GM12878 (cell line): ENCODE measurements around the gene B3GAT1. TPM values are rescaled to one million over a fixed set of nuclear protein-coding genes. Genes with fewer than 3 reads are reported as not detected.
"Not testable (repeated sequence)": the region's sequence is repeated elsewhere in the genome, so short reads cannot be mapped to it uniquely, and the experiment has no call there.

ENCODE experiments used
- ATAC-seq: fragments of 200-7000 bp; cut with Tn5 transposase; 3 replicates; pipeline ENCODE4 v1.9.1; 2020; ENCODE audit warnings: mild to moderate bottlenecking, moderate library complexity
- BruUV-seq: library from RNA; stranded (reverse); fragments of 400-500 nt; replicated peaks from 2 replicates; lab custom pipeline; 2021; lab: Mats Ljungman, UMichigan
- CTCF ChIA-PET: fragments of 300-600 bp; sonication (Branson Sonifier 250); formaldehyde crosslinking; extraction: SDS; loops from one replicate; lab custom pipeline; 2021; ENCODE audit warnings: inconsistent platforms; lab: Yijun Ruan, JAX
- POLR2A ChIA-PET: fragments of 350-600 bp; formaldehyde crosslinking; extraction: SDS; loops from one replicate; lab custom pipeline; 2021; ENCODE audit warnings: inconsistent platforms; lab: Charles Lee
- RAD21 ChIA-PET: fragments of 300-600 bp; sonication (Branson Sonifier 250); formaldehyde crosslinking; loops from one replicate; lab custom pipeline; 2023; ENCODE audit warnings: antibody characterized with exemption; ENCODE audit not compliant: unreplicated experiment; lab: Charles Lee
- SMC1A ChIA-PET: fragments of 300-600 bp; sonication (Branson Sonifier 250); formaldehyde crosslinking; loops from one replicate; lab custom pipeline; 2023; ENCODE audit not compliant: unreplicated experiment, uncharacterized antibody; lab: Charles Lee
- DNase-seq: peaks from one replicate; pipeline ENCODE4 v3.0.0-alpha.2; 2011; ENCODE audit warnings: low read depth, low spot score
- FAIRE-seq: peaks from 3 replicates; lab custom pipeline; 2011; peaks lifted over from hg19 to GRCh38; lab: Jason Lieb, UNC
- H2AFZ ChIP-seq: 2 replicates; pipeline ENCODE4 v1.6.0; 2011; ENCODE audit warnings: low read depth, low read length, control low read depth; ENCODE audit not compliant: control insufficient read depth
- H3K27ac ChIP-seq: 2 replicates; pipeline ENCODE4 v1.5.1; 2011; ENCODE audit warnings: control low read depth; ENCODE audit not compliant: control insufficient read depth, insufficient read depth
- H3K27me3 ChIP-seq, 2 experiments: replicated peaks in 1 of 2; 2 replicates each; pipeline versions ENCODE4 v1.6.0 to v1.6.1; 2011; ENCODE audit warnings: low read length in 1 of 2; ENCODE audit not compliant: control insufficient read depth in 2 of 2, insufficient read depth in 2 of 2
- H3K36me3 ChIP-seq, 2 experiments: 2 replicates each; pipeline ENCODE4 v1.5.1; 2011; ENCODE audit warnings: low read length in 1 of 2; ENCODE audit not compliant: control insufficient read depth in 2 of 2, insufficient read depth in 2 of 2
- H3K4me1 ChIP-seq: 2 replicates; pipeline ENCODE4 v1.6.1; 2011; ENCODE audit warnings: mild to moderate bottlenecking, low read length, moderate library complexity, mixed read lengths; ENCODE audit not compliant: control insufficient read depth, insufficient read depth
- H3K4me2 ChIP-seq: 2 replicates; pipeline ENCODE4 v1.6.0; 2011; ENCODE audit warnings: control low read depth; ENCODE audit not compliant: control insufficient read depth, insufficient read depth
- H3K4me3 ChIP-seq: fragments of 200-600 bp; sonication (generic); 2 replicates; pipeline ENCODE4 v1.5.1; 2016
- H3K79me2 ChIP-seq: 2 replicates; pipeline ENCODE4 v1.6.0; 2011; ENCODE audit warnings: low read length; ENCODE audit not compliant: control insufficient read depth, insufficient read depth
- H3K9ac ChIP-seq: 2 replicates; pipeline ENCODE4 v1.8.0; 2011; ENCODE audit warnings: low read length, control low read depth, mixed read lengths; ENCODE audit not compliant: control insufficient read depth, insufficient read depth
- H3K9me3 ChIP-seq: replicated peaks from 3 replicates; pipeline ENCODE4 v1.5.1; 2011; ENCODE audit warnings: mild to moderate bottlenecking, low read length; ENCODE audit not compliant: control insufficient read depth, insufficient read depth
- H4K20me1 ChIP-seq: 2 replicates; pipeline ENCODE4 v1.6.0; 2011; ENCODE audit not compliant: control insufficient read depth, insufficient read depth
- GATAD2B ChIP-seq: fragments of 450-650 bp; conservative IDR thresholded peaks from 2 replicates; pipeline ENCODE4 v1.6.1; 2017; ENCODE audit warnings: low read depth, mild to moderate bottlenecking, moderate library complexity
- IRF4 ChIP-seq: IDR thresholded peaks from 2 replicates; pipeline ENCODE4 v1.6.1; 2011; ENCODE audit warnings: low read depth, low read length
- MXI1 ChIP-seq: fragments of 150-350 bp; IDR thresholded peaks from 2 replicates; pipeline ENCODE4 v1.6.1; 2011; ENCODE audit warnings: low read depth, mild to moderate bottlenecking, inconsistent platforms, low read length, improper control_type of control experiment
- MYB ChIP-seq: fragments of 150-350 bp; IDR thresholded peaks from 2 replicates; pipeline ENCODE4 v1.6.1; 2014; ENCODE audit warnings: mild to moderate bottlenecking, low read depth, low read length, borderline replicate concordance
- NR2C1 ChIP-seq: fragments of 450-650 bp; IDR thresholded peaks from 2 replicates; pipeline ENCODE4 v1.6.1; 2017; ENCODE audit warnings: antibody characterized with exemption, mild to moderate bottlenecking, moderate library complexity
- POU2F2 ChIP-seq: IDR thresholded peaks from 3 replicates; pipeline ENCODE4 v1.6.1; 2011; ENCODE audit warnings: low read depth, mild to moderate bottlenecking, low read length, borderline replicate concordance
- RAD21 ChIP-seq: IDR thresholded peaks from 2 replicates; pipeline ENCODE4 v1.6.1; 2011; ENCODE audit warnings: mild to moderate bottlenecking, low read depth, low read length, moderate library complexity; ENCODE audit not compliant: insufficient read depth
- RB1 ChIP-seq: fragments of 450-650 bp; formaldehyde crosslinking; IDR thresholded peaks from 2 replicates; pipeline ENCODE4 v1.6.1; 2017; ENCODE audit warnings: mild to moderate bottlenecking, borderline replicate concordance
- REST ChIP-seq: IDR thresholded peaks from 2 replicates; pipeline ENCODE4 v1.6.1; 2012; ENCODE audit warnings: mild to moderate bottlenecking, low read depth, low read length
- SIX5 ChIP-seq: IDR thresholded peaks from 2 replicates; pipeline ENCODE4 v1.6.1; 2011; ENCODE audit warnings: mild to moderate bottlenecking, low read depth, low read length, moderate library complexity; ENCODE audit not compliant: severe bottlenecking
- SMC3 ChIP-seq: IDR thresholded peaks from 2 replicates; pipeline ENCODE4 v1.6.1; 2011; ENCODE audit warnings: low read length, improper control_type of control experiment, borderline replicate concordance
- SUPT20H ChIP-seq: IDR thresholded peaks from 2 replicates; pipeline ENCODE4 v1.6.1; 2011; ENCODE audit warnings: low read depth, mild to moderate bottlenecking, low read length, moderate library complexity, borderline replicate concordance; ENCODE audit not compliant: control insufficient read depth
- WGBS: methylation state at CpG from one replicate; pipeline ENCODE4 v1.1.6; 2016; ENCODE audit warnings: low lambda C conversion rate; ENCODE audit not compliant: insufficient replicate concordance, insufficient coverage; ENCODE audit errors: missing lambda C conversion rate; 5-methylcytosine and 5-hydroxymethylcytosine counted together
- in situ Hi-C: fragments of 300-500 bp; cut with MboI; formaldehyde crosslinking; loops from 9 replicates; pipeline ENCODE4 v1.14.3; 2018; ENCODE audit warnings: mixed read lengths
- intact Hi-C: fragments of 100-400 bp; cut with micrococcal nuclease; formaldehyde crosslinking; loops from one replicate; pipeline ENCODE4 v1.14.2; 2022; ENCODE audit not compliant: unreplicated experiment
- polyA plus RNA-seq, 11 experiments: library from polyadenylated mRNA; depleted of rRNA in 4 of 11; unstranded in 6 of 11; stranded (reverse) in 5 of 11; fragments of >200 nt; fragmentation: Nextera tagmentation in 4 of 11; fragmentation: Illumina TruSeq in 1 of 11; extraction: Ambion mirVana in 4 of 11; extraction: Trizol in 1 of 11; gene quantifications; 1 replicate in 1 of 11; 2 replicates in 10 of 11; pipeline versions ENCODE4 v1.2.1 to v1.2.3, GENCODE V29; 2011 to 2016; ENCODE audit warnings: inconsistent platforms in 2 of 11, missing spikeins in 2 of 11, low read depth in 1 of 11
- total RNA-seq, 4 experiments: library from RNA; depleted of rRNA in 3 of 4; stranded (reverse); fragments of >200 nt in 3 of 4; fragmentation: Illumina TruSeq in 1 of 4; extraction: Trizol in 1 of 4; gene quantifications; 2 replicates each; pipeline versions ENCODE4 v1.2.1 to v1.2.3, GENCODE V29; 2013 to 2021

The B3GAT1 gene
- total and polyA plus RNA-seq, 10 of the 15 experiments (the other 5 are each of a cell fraction or from before 2014, with no cell fraction given), result 0.05 TPM; not detected in 9

GRCh38 chr11:134345237-134345550, 66.8 kb downstream of the B3GAT1 start (continued):
- TF ChIP-seq REST (no peak), IRF4 (no peak), MYB (no peak), GATAD2B (no peak), POU2F2 (no peak), NR2C1 (no peak), SMC3 (no peak), RAD21 (no peak), SIX5 (no peak), MXI1 (no peak), RB1 (no peak), SUPT20H (no peak)

GRCh38 chr11:134344497-134345236, 67.4 kb downstream of the B3GAT1 start:
- SMC1A ChIA-PET, H3K4me3 ChIP-seq, CTCF ChIA-PET: not testable (repeated sequence)

More at GRCh38 chr11:134344497-134345236, 67.4 kb downstream of the B3GAT1 start:
- H3K27me3 ChIP-seq, H3K4me2 ChIP-seq, H2AFZ ChIP-seq, H3K9me3 ChIP-seq, POLR2A ChIA-PET, H3K27ac ChIP-seq, DNase-seq, H3K79me2 ChIP-seq, RAD21 ChIA-PET, H3K9ac ChIP-seq, H3K36me3 ChIP-seq, H3K4me1 ChIP-seq, FAIRE-seq, H4K20me1 ChIP-seq, in situ Hi-C loops, intact Hi-C loops, BruUV-seq, ATAC-seq: not testable (repeated sequence)
- WGBS, result 45% methylated on average over 19 of the region's 28 CpGs
